AG04449 (cell line): ENCODE measurements around the gene SHISA8.

ENCODE experiments used
- CTCF ChIA-PET: fragments of 350-600 bp; formaldehyde crosslinking; extraction: SDS; loops from one replicate; lab custom pipeline; 2021; ENCODE audit warnings: antibody characterized with exemption; lab: Yijun Ruan, JAX
- POLR2A ChIA-PET: fragments of 400-600, 350-600 bp; formaldehyde crosslinking; extraction: SDS; loops from one replicate; lab custom pipeline; 2020; ENCODE audit warnings: antibody characterized with exemption, inconsistent platforms; lab: Yijun Ruan, JAX
- DNase-seq: peaks from one replicate; pipeline ENCODE4 v3.0.0-alpha.2; 2010; ENCODE audit warnings: low read depth, low spot score
- H3K4me3 ChIP-seq: 2 replicates; pipeline ENCODE4 v1.5.1; 2011; ENCODE audit warnings: low read depth, mild to moderate bottlenecking, control low read depth, low read length
- TF ChIP-seq, protein P1 (sequence below): IDR thresholded peaks from one replicate; pipeline ENCODE4 v1.5.1; 2011; ENCODE audit warnings: mild to moderate bottlenecking, moderate library complexity, low read length, control low read depth, inconsistent platforms; ENCODE audit not compliant: insufficient read depth; ENCODE audit errors: missing control alignments

The SHISA8 gene

DNA sequence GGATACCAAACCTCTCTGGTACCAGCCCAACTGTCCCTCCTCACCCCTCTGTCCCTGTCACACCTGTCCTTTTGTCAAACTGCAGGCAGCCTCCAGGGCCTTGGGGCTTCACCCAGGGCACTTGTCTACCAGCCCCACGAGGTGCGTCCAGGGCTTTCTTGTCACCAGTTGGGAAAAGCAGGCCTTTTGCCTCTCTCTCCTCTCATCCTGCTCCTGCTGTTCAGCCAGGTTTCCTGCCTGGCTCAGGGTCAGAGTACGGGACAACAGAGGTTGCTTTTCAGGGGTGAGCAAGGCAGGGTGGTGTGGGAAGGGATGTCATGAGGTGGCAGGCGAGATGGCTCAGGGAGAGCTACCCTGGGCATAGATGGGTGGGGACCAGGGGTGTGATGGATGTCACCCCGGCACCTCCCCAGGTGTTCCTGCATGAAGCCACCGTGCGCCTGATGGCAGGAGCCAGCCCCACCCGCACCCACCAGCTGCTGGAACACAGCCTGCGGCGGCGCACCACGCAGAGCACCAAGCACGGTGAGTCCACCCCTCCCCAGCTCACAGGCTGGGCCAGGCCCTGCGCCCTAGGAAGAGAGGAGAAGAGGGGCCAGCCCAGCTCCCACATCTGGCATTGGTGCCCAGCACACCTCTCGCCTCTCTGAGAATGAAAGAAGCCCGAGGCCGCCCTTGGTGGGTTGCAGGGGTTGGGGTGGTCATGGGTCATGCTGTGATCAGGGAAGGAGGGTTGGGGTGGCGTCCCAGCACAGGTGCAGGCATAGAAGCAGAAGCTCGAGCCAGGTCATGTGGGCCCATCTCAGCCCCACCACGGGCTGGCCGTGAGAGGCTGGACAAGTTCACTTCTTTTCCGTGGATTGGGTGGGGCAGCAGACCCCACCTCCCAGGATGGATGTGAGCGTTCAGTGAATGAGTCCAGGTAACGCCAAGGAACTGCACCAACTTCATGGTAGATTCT lies 10.1 kb downstream of the SHISA8 start:
- TF ChIP-seq, protein P1, sequence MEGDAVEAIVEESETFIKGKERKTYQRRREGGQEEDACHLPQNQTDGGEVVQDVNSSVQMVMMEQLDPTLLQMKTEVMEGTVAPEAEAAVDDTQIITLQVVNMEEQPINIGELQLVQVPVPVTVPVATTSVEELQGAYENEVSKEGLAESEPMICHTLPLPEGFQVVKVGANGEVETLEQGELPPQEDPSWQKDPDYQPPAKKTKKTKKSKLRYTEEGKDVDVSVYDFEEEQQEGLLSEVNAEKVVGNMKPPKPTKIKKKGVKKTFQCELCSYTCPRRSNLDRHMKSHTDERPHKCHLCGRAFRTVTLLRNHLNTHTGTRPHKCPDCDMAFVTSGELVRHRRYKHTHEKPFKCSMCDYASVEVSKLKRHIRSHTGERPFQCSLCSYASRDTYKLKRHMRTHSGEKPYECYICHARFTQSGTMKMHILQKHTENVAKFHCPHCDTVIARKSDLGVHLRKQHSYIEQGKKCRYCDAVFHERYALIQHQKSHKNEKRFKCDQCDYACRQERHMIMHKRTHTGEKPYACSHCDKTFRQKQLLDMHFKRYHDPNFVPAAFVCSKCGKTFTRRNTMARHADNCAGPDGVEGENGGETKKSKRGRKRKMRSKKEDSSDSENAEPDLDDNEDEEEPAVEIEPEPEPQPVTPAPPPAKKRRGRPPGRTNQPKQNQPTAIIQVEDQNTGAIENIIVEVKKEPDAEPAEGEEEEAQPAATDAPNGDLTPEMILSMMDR = no peak
- no peak for DNase-seq
- ChIA-PET CTCF (interaction anchor here (1.9 to 3.6 kb wide), 2 partner anchors 11 to 207 kb away, joined by 4 to 12 read pairs; no protein-coding TSS in a partner anchor), POLR2A (no interaction called here)
- H3K4me3 ChIP-seq = no peak overlapping the region

DNA sequence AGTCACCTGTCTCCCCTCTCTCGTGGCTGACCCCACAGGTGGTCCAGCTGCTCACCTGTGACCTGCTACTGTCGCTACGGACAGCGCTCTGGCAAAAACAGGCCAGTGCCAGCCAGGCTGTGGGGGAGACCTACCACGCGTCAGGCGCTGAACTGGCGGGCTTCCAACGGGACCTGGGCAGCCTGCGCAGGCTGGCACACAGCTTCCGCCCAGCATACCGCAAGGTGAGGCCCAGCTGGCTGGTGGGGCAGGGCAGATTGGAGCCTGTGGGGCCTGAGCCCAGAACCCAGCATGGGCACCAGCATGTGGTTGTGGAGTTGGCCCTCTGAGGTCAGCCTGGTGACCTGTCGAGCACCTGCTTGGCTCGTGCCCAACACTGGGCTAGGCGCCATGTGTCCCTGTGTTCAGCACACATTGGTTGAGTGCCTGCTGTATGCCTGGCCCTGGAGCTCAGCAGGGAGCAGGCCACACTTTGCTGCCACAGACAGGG lies 11.9 kb downstream of the SHISA8 start:
- TF ChIP-seq, protein P1 = no peak
- POLR2A ChIA-PET = no interaction called here
- no peak for DNase-seq
- CTCF ChIA-PET = no interaction called here
- H3K4me3 ChIP-seq = no peak overlapping the region

DNA sequence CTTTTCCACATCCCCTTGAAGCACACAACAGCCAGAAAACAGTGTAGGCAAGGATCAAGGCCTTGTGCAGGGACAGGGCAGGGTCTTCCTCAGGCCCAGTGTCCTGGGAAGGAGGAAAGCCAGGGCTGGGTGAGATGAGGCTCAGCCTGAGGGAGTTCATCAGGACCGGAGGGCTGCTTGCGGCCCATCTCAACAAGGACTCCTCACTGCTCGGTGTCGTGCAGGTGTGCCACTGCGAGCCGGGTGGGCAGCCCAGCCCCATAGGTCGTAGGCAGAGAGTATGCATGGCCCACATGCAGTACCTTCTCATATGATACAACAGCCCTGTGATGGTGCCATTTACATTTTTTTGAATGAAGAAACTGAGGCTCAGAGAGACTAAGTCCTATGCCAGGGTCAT lies 12.9 kb downstream of the SHISA8 start:
- no peak overlapping the region for H3K4me3 ChIP-seq
- TF ChIP-seq, protein P1 = no peak
- CTCF ChIA-PET = no interaction called here
- DNase-seq = no peak
- POLR2A ChIA-PET = no interaction called here

DNA sequence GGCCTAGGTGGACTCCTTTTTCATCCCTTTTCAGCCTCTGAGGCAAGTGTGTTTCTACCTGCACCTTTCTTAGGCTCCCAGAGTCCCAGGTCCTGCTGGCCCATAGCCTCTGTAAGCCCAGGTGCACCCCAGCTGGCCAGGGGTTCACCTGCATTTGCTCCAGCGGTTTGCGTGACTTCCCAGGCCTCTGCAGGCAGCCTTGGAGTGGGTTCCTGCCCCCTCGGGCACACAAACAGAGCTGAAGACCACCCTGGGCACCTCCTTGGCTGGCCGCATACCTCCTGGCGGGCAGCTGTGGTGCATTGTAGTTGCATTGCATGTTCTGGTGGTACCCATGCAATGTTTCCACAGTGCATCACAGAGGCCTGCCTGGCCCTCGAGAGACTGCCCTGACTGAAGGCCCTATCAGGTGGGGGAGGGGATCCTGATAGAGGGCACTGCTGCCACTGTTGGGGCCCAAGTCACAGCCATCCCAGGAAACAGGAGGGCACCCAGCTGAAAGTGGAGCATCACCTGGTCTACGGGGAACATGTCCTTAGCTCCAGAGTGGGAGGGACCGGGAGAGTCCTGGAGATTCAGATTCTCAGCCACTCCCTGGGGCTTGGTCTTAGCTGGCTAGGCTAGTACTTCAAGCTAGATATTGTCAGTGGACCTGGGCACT lies 14.1 kb downstream of the SHISA8 start:
- TF ChIP-seq, protein P1 = no peak
- no peak for DNase-seq
- no peak overlapping the region for H3K4me3 ChIP-seq
- POLR2A ChIA-PET = no interaction called here
- CTCF ChIA-PET = interaction anchor here (0.9 to 1.9 kb wide), 3 partner anchors 25 to 204 kb away, joined by 3 to 5 read pairs (median 4); no protein-coding TSS in a partner anchor

DNA sequence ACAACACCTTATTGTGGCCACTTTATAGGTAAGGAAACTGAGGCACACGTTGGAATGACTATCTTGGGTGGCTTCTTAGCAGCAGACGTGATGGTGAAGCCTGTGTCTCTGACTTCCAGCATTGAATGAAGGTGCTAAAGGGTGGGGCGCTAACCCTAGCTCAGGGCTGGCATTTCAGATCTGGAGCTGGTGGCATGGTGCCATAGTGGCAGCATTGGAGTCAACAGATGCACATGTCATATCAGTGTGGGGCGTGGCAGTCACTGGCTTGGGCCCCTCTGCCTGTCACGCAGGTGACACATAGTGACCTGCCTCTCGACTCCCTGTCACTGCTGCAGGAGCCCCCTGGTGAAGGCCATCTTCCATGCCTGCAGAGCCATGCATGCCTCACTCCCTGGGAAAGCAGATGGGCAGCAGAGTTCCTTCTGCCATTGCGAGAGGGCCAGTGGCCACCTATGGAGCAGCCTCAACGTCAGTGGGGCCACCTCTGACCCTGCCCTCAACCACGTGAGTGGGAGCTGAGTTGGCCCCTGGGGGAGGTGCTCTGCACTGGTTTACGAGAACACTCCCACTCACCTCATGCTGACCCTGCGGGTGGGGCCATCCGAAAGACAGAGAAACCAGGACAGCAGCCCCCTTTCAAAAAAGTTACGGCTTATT lies 14.8 kb downstream of the SHISA8 start:
- no peak for DNase-seq
- ChIA-PET CTCF (interaction anchor here (1.0 to 1.9 kb wide), 4 partner anchors 25 to 203 kb away, joined by 3 to 5 read pairs (median 4); no protein-coding TSS in a partner anchor), POLR2A (no interaction called here)
- H3K4me3 ChIP-seq = no peak overlapping the region
- TF ChIP-seq, protein P1 = no peak
